ENCODE results near the gene CALHM5. TPM values are rescaled to one million over a fixed set of nuclear protein-coding genes. Genes with fewer than 3 reads are reported as not detected.

Gene CALHM5
- total RNA-seq, 4 donors from 2014 or later = 0.56 to 1.5 (median 0.82) TPM

DNA sequence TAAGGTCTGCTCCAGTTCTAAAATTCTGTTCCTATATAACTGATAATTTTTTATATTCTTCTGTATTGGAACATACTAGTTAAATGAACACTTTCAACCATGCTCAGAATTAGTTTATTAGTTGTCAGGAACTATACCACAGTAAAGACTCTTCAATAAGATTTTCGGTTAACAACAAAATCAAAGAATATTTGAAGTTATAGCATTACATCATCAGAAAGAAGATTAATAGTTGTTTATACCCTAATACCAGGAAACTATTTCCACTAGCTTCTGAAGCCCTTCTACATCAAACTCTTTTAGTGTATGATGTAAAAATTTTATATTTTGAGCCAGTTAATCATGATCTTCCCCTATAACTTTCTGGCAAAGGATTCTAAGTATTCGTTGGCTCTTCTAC is 48.7 kb downstream of the CALHM5 start:
- intact Hi-C loops (cut with DNase I; ENCODE audit: low total_unique reads) = loop anchor here (5.0 kb wide), 1 partner anchor 343 kb away; no protein-coding TSS in a partner anchor
- Histone ChIP-seq H3K27ac (peak overlapping the region in 2 of 4 donors; percentile 19 to 76), H3K4me3 (no peak overlapping the region), H3K36me3 (no peaks in the 10 kb centered on the region), H3K9me3 (no peaks in the 10 kb centered on the region), H3K4me1 (peaks cover 0 to 29% of the 10 kb centered on the region in 2 donors), H3K27me3 (no peaks in the 10 kb centered on the region)
- no peak for DNase-seq
- in situ Hi-C loops (cut with MboI; ENCODE audit: low sequenced_read_pairs in 4 of 4) = loop anchor here in 1 of 4 donors (10.0 kb wide), 1 partner anchor 275 kb away; no protein-coding TSS in a partner anchor
- no peak for ATAC-seq
- TF ChIP-seq CTCF (IDR thresholded peaks at IDR 0.05 in 4 of 5, conservative IDR thresholded peaks at IDR 0.05 in 1 of 5) = no peak

DNA sequence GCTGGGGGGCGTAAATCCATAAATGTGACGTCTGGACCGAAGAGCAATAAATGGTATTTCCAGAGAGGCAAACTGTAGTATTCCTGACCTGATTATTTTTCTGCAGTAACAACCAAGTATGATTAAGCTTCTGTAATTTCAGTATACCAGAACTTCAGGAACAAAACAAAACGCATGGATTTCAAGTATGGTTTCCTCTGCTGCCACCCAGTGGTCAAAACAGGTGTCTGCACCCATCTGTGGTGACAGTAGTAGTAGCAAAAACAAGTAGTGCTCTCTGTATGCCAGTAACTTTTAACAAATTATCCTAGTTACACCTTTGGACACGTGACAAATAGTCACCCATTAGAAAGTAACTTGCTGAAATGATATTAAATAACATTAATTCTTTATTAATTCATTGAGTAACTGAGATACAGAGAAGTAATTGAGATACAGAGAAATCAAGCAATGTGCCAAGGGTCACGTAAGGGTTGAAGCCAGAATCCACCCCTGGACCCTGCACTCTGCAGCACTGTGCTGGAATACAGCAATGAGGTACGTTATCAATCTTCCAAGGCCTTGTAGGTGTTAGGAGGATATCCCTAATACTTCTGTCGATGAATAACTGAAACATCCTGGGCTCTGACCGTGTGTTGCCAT is 50.1 kb downstream of the CALHM5 start:
- Histone ChIP-seq H3K27me3 (no peaks in the 10 kb centered on the region), H3K9me3 (no peaks in the 10 kb centered on the region), H3K4me3 (peak overlapping the region; percentile 31 to 51 (median 38)), H3K4me1 (peaks cover 0 to 23% of the 10 kb centered on the region in 2 donors), H3K36me3 (no peaks in the 10 kb centered on the region), H3K27ac (peak overlapping the region in 2 of 4 donors; percentile 50 to 55)
- in situ Hi-C loops (cut with MboI; ENCODE audit: low sequenced_read_pairs in 4 of 4) (loop anchor here in 1 of 4 donors (10.0 kb wide), 1 partner anchor 277 kb away; no protein-coding TSS in a partner anchor), intact Hi-C loops (cut with DNase I; ENCODE audit: low total_unique reads) (loop anchor here (1.0 to 5.0 kb wide), 2 partner anchors 25 to 344 kb away; no protein-coding TSS in a partner anchor)
- ATAC-seq (peak; percentile 64 to 80), DNase-seq (peak; percentile 32 to 54)
- TF ChIP-seq POLR2A (IDR thresholded peaks at IDR 0.05) (no peak), CTCF (IDR thresholded peaks at IDR 0.05 in 4 of 5, conservative IDR thresholded peaks at IDR 0.05 in 1 of 5) (peak; percentile 71 to 94 (median 85))

GRCh38 chr6:116562019-116562403 is 50.6 kb downstream of the CALHM5 start:
- ATAC-seq = no peak
- no peak overlapping the region for H3K27ac ChIP-seq
- TF ChIP-seq POLR2A (IDR thresholded peaks at IDR 0.05) (no peak), CTCF (IDR thresholded peaks at IDR 0.05 in 4 of 5, conservative IDR thresholded peaks at IDR 0.05 in 1 of 5) (no peak)
- no peaks in the 10 kb centered on the region for H3K36me3 ChIP-seq
- DNase-seq = no peak
- in situ Hi-C loops (cut with MboI; ENCODE audit: low sequenced_read_pairs in 4 of 4) (loop anchor here in 1 of 4 donors (10.0 kb wide), 1 partner anchor 277 kb away; no protein-coding TSS in a partner anchor), intact Hi-C loops (cut with DNase I; ENCODE audit: low total_unique reads) (loop anchor here (5.0 kb wide), 1 partner anchor 345 kb away; no protein-coding TSS in a partner anchor)
- H3K4me1 ChIP-seq = peaks cover 0 to 22% of the 10 kb centered on the region in 2 donors
- H3K4me3 ChIP-seq = no peak overlapping the region
- H3K9me3 ChIP-seq = no peaks in the 10 kb centered on the region
- H3K27me3 ChIP-seq = no peaks in the 10 kb centered on the region

- TF ChIP-seq CTCF (IDR thresholded peaks at IDR 0.05 in 4 of 5, conservative IDR thresholded peaks at IDR 0.05 in 1 of 5) = no peak
- no peak for TF ChIP-seq POLR2A (IDR thresholded peaks at IDR 0.05)
- intact Hi-C loops (cut with DNase I; ENCODE audit: low total_unique reads) = loop anchor here (5.0 kb wide), 1 partner anchor 345 kb away; no protein-coding TSS in a partner anchor
- peaks cover 0 to 17% of the 10 kb centered on the region in 2 donors for H3K4me1 ChIP-seq
- DNase-seq (no peak), ATAC-seq (no peak)
- H3K36me3 ChIP-seq = no peaks in the 10 kb centered on the region
- H3K9me3 ChIP-seq = no peaks in the 10 kb centered on the region
- H3K27me3 ChIP-seq = no peaks in the 10 kb centered on the region
- H3K27ac ChIP-seq = no peak overlapping the region
- no peak overlapping the region for H3K4me3 ChIP-seq
- in situ Hi-C loops (cut with MboI; ENCODE audit: low sequenced_read_pairs in 4 of 4) = loop anchor here in 1 of 4 donors (10.0 kb wide), 1 partner anchor 278 kb away; no protein-coding TSS in a partner anchor
These were observed 51.2 kb downstream of the CALHM5 start for GRCh38 chr6:116562614-116563013.
